Measurements from ENCODE around the gene XPO4.

XPO4 gene

DNA sequence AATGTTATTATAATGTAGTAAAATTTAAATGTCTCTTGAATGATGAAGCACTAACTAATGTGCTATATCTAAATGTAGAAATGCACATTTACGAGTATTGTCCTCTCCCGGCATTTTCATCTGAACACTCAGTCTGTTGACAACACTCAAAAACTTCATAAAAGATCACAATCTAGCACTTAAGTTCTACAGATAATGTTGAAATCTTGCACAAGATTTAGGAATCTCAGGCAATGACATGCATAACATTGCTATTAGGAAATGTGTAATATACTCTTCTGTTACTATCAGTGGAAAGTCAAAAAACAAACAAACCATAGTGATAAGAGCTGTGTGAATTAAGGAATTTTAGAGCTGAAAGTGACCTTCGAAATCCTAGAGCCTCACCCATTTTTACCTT, 37.5 kb upstream of the XPO4 start:
- Histone ChIP-seq H3K27me3 (ENCODE audit: control insufficient read depth, low read length) (no peaks in the 10 kb centered on the region), H3K9me3 (ENCODE audit: control insufficient read depth, insufficient read depth, low read length) (no peaks in the 10 kb centered on the region), H3K9me2 (replicated peaks; ENCODE audit: control insufficient read depth, low read length) (no peaks in the 10 kb centered on the region), H3K4me1 (ENCODE audit: control insufficient read depth, low read length) (no peaks in the 10 kb centered on the region), H3K27ac (ENCODE audit: low read depth, low read length) (no peak overlapping the region), H3K36me3 (ENCODE audit: control insufficient read depth, low read length) (no peaks in the 10 kb centered on the region), H3K4me2 (ENCODE audit: low read length) (no peak overlapping the region), H3K79me2 (ENCODE audit: control insufficient read depth, low read length) (no peaks in the 10 kb centered on the region), H4K20me1 (ENCODE audit: control insufficient read depth, insufficient read depth, low read depth, low read length) (no peaks in the 10 kb centered on the region), H3F3A (ENCODE audit: control insufficient read depth, insufficient read depth) (no peaks in the 10 kb centered on the region), H3K4me3 (ENCODE audit: low read length) (no peak overlapping the region)
- TF ChIP-seq, protein P1, sequence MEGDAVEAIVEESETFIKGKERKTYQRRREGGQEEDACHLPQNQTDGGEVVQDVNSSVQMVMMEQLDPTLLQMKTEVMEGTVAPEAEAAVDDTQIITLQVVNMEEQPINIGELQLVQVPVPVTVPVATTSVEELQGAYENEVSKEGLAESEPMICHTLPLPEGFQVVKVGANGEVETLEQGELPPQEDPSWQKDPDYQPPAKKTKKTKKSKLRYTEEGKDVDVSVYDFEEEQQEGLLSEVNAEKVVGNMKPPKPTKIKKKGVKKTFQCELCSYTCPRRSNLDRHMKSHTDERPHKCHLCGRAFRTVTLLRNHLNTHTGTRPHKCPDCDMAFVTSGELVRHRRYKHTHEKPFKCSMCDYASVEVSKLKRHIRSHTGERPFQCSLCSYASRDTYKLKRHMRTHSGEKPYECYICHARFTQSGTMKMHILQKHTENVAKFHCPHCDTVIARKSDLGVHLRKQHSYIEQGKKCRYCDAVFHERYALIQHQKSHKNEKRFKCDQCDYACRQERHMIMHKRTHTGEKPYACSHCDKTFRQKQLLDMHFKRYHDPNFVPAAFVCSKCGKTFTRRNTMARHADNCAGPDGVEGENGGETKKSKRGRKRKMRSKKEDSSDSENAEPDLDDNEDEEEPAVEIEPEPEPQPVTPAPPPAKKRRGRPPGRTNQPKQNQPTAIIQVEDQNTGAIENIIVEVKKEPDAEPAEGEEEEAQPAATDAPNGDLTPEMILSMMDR (IDR thresholded peaks at IDR 0.05; ENCODE audit: low read depth, low read length, poor library complexity, severe bottlenecking): no peak
- no peak for TF ChIP-seq EZH2phosphoT487 (IDR thresholded peaks at IDR 0.05; ENCODE audit: borderline replicate concordance, low read length)

DNA sequence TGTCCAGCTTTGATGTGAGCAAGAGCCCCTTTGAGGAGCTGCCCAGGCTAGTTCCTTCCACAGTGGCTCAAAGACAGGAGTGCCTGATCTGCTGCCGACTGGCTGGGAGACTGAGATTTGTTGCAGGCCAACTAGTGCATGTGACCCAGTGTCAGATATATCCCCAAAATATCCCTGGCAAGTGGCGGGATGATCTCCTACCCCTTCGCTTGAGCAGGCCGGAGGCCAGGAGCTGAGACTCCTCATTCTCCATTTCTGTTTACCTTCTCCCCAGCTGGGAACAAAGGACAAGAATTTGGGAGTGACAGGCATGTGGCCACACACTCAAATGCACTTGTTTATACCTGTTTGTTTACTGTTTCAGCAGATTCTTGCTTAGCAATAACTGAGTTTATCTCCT, 37.1 kb upstream of the XPO4 start:
- H3K27me3 ChIP-seq (ENCODE audit: control insufficient read depth, low read length): no peaks in the 10 kb centered on the region
- H3K4me3 ChIP-seq (ENCODE audit: low read length): no peak overlapping the region
- H3K9me2 ChIP-seq (replicated peaks; ENCODE audit: control insufficient read depth, low read length): no peaks in the 10 kb centered on the region
- no peak overlapping the region for H3K27ac ChIP-seq (ENCODE audit: low read depth, low read length)
- no peaks in the 10 kb centered on the region for H4K20me1 ChIP-seq (ENCODE audit: control insufficient read depth, insufficient read depth, low read depth, low read length)
- H3K36me3 ChIP-seq (ENCODE audit: control insufficient read depth, low read length): no peaks in the 10 kb centered on the region
- H3K4me2 ChIP-seq (ENCODE audit: low read length): no peak overlapping the region
- H3K4me1 ChIP-seq (ENCODE audit: control insufficient read depth, low read length): no peaks in the 10 kb centered on the region
- H3K9me3 ChIP-seq (ENCODE audit: control insufficient read depth, insufficient read depth, low read length): no peaks in the 10 kb centered on the region
- H3F3A ChIP-seq (ENCODE audit: control insufficient read depth, insufficient read depth): no peaks in the 10 kb centered on the region
- no peak for TF ChIP-seq EZH2phosphoT487 (IDR thresholded peaks at IDR 0.05; ENCODE audit: borderline replicate concordance, low read length)
- TF ChIP-seq, protein P1 (IDR thresholded peaks at IDR 0.05; ENCODE audit: low read depth, low read length, poor library complexity, severe bottlenecking): no peak
- no peaks in the 10 kb centered on the region for H3K79me2 ChIP-seq (ENCODE audit: control insufficient read depth, low read length)

DNA sequence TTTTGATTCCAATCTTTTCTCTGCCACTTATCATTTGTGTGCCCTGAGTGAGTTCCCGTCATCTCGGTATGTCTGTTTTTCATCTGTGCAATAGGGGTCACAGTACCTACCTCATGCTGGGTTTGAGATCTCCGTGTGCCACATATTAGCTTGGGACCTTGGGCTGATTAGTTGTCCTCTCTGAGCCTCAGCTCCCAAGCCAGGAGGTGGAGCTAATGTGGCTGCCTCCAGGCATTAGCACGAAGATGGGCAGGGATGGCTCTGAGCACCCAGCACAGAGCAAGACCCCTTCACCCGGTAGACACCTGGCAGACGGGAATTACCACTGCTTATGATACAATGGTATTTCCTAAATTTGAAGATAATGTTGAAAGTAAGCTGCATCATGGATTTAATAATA, 35.8 kb upstream of the XPO4 start:
- no peaks in the 10 kb centered on the region for H3K79me2 ChIP-seq (ENCODE audit: control insufficient read depth, low read length)
- no peak overlapping the region for H3K4me3 ChIP-seq (ENCODE audit: low read length)
- H3K36me3 ChIP-seq (ENCODE audit: control insufficient read depth, low read length): no peaks in the 10 kb centered on the region
- H4K20me1 ChIP-seq (ENCODE audit: control insufficient read depth, insufficient read depth, low read depth, low read length): no peaks in the 10 kb centered on the region
- H3K9me2 ChIP-seq (replicated peaks; ENCODE audit: control insufficient read depth, low read length): no peaks in the 10 kb centered on the region
- no peak for TF ChIP-seq EZH2phosphoT487 (IDR thresholded peaks at IDR 0.05; ENCODE audit: borderline replicate concordance, low read length)
- TF ChIP-seq, protein P1 (IDR thresholded peaks at IDR 0.05; ENCODE audit: low read depth, low read length, poor library complexity, severe bottlenecking): no peak
- no peaks in the 10 kb centered on the region for H3F3A ChIP-seq (ENCODE audit: control insufficient read depth, insufficient read depth)
- H3K4me1 ChIP-seq (ENCODE audit: control insufficient read depth, low read length): no peaks in the 10 kb centered on the region
- no peak overlapping the region for H3K27ac ChIP-seq (ENCODE audit: low read depth, low read length)
- no peaks in the 10 kb centered on the region for H3K27me3 ChIP-seq (ENCODE audit: control insufficient read depth, low read length)
- H3K9me3 ChIP-seq (ENCODE audit: control insufficient read depth, insufficient read depth, low read length): no peaks in the 10 kb centered on the region
- H3K4me2 ChIP-seq (ENCODE audit: low read length): no peak overlapping the region

Measured in DOHH2 (cell line).